ENCODE results near the gene MTX3. TPM values are rescaled to one million over a fixed set of nuclear protein-coding genes. Genes with fewer than 3 reads are reported as not detected.

MTX3 gene
- polyA plus RNA-seq, 1 experiment: 15.2 TPM

DNA sequence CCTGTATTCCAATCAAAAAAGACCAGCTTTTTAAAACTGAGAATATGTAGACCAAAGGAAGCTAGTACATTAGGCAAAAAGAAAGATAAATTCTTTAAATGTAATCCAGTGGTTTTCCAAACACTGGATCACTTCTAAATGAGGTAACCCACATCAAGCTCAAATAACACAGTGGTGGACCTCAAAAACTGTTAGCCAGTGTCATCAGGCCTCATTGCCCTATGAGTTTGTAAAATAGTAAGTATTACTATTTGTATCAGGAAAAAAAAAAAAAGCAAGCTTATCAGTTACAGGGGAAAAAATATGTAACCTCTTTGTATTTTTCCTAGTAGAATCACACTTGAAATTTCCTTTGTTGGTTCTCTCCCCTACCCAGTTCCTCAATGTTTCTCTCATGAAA, 6.7 kb downstream of the MTX3 start:
- no peaks in the 10 kb centered on the region for H3K9me3 ChIP-seq (ENCODE audit: control insufficient read depth, insufficient read depth, low read length)
- no peak overlapping the region for H3K4me3 ChIP-seq (ENCODE audit: low read depth, low read length)
- ChIA-PET POLR2A (no interaction called here), CTCF (interaction anchor here (1.2 kb wide), 1 partner anchor 9 kb away, joined by 3 read pairs; no protein-coding TSS in a partner anchor)
- H3K27ac ChIP-seq (ENCODE audit: low read depth, low read length): no peak overlapping the region
- DNase-seq (ENCODE audit: low read depth, low spot score): no peak
- H3K27me3 ChIP-seq (ENCODE audit: control insufficient read depth, insufficient read depth, low read length): no peaks in the 10 kb centered on the region
- TF ChIP-seq, protein P1, sequence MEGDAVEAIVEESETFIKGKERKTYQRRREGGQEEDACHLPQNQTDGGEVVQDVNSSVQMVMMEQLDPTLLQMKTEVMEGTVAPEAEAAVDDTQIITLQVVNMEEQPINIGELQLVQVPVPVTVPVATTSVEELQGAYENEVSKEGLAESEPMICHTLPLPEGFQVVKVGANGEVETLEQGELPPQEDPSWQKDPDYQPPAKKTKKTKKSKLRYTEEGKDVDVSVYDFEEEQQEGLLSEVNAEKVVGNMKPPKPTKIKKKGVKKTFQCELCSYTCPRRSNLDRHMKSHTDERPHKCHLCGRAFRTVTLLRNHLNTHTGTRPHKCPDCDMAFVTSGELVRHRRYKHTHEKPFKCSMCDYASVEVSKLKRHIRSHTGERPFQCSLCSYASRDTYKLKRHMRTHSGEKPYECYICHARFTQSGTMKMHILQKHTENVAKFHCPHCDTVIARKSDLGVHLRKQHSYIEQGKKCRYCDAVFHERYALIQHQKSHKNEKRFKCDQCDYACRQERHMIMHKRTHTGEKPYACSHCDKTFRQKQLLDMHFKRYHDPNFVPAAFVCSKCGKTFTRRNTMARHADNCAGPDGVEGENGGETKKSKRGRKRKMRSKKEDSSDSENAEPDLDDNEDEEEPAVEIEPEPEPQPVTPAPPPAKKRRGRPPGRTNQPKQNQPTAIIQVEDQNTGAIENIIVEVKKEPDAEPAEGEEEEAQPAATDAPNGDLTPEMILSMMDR (IDR thresholded peaks at IDR 0.05; ENCODE audit: low read depth, low read length): no peak

DNA sequence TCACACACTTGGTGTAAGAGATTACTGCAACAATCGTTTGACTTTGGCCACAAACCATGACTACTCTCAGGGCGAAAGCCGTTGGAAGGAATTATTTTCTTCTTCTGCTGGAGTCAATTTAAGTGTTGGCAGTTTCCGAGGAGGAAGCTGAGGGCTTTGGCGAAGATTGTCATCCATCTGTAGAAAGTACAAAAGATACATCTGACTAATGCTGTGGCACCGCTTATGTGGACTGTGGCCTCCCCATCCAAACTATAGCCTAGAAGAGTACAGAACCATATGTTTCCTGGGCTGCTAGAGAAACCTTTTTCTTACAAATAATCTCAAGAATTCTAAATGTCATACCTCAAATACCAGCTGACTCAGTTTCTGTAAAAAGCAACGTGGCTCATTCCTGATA, 7.4 kb downstream of the MTX3 start:
- H3K9me3 ChIP-seq (ENCODE audit: control insufficient read depth, insufficient read depth, low read length): no peaks in the 10 kb centered on the region
- H3K27ac ChIP-seq (ENCODE audit: low read depth, low read length): no peak overlapping the region
- ChIA-PET POLR2A (no interaction called here), CTCF (interaction anchor here (1.4 kb wide), 1 partner anchor 108 kb away, joined by 3 read pairs; no protein-coding TSS in a partner anchor)
- DNase-seq (ENCODE audit: low read depth, low spot score): no peak
- TF ChIP-seq, protein P1 (IDR thresholded peaks at IDR 0.05; ENCODE audit: low read depth, low read length): no peak
- H3K27me3 ChIP-seq (ENCODE audit: control insufficient read depth, insufficient read depth, low read length): no peaks in the 10 kb centered on the region
- H3K4me3 ChIP-seq (ENCODE audit: low read depth, low read length): no peak overlapping the region

DNA sequence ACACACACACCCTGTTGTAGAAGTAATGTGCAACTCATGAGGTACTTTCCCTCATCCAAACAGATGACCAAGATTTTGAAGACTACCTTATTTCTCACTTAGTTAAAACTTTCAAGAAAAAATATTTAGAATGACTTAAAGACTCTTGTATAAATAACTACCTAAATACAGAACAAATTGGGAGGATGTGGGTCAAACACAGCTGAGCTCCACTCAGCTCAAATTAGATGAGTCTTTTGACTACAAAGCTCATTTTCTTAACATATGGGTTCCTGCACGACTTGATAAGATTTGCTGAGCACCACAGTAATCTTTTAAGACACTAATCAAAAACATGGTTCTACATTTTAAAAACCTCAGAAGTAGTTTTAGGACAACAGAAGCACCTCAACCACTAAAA, 8.9 kb downstream of the MTX3 start:
- TF ChIP-seq, protein P1 (IDR thresholded peaks at IDR 0.05; ENCODE audit: low read depth, low read length): no peak
- Histone ChIP-seq H3K4me3 (ENCODE audit: low read depth, low read length) (no peak overlapping the region), H3K27ac (ENCODE audit: low read depth, low read length) (no peak overlapping the region), H3K27me3 (ENCODE audit: control insufficient read depth, insufficient read depth, low read length) (no peaks in the 10 kb centered on the region), H3K9me3 (ENCODE audit: control insufficient read depth, insufficient read depth, low read length) (no peaks in the 10 kb centered on the region)
- ChIA-PET CTCF (no interaction called here), POLR2A (no interaction called here)
- no peak for DNase-seq (ENCODE audit: low read depth, low spot score)

DNA sequence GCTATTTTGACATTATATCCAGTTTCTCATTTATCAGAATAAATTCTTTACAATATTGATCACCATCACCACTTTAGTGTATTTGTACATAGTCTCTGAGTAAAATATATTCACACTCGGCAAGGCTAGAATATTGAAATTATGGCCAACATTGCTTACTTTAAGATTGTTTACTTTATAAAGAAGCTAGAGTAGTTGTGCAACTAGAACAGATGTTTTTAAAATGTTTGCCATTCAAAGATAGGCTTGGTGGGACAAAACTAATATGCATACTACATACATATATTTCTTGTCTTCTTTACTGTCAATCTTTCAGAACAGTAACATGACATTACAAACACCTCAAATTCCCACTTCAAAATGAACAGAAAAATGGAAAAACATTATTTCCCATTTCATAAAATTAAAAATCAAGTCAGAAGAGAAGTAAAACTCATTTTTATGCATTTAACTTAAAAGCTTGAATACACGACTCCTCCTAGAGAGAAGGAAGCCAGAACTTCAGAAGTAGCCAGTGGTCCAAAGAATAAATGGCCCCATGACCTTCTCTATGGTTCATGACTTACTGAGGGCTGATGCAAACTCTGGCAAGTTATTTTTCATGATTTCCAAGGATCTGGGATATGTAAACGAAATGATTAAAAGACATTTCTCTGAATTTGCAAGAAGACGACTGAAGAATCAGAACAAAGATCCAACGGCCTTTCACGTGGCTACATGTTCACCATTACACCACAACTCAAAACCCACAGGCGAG, 14.1 kb downstream of the MTX3 start:
- ChIA-PET POLR2A (no interaction called here), CTCF (interaction anchor here (1.5 to 2.4 kb wide), 2 partner anchors 14 to 106 kb away, joined by 4 to 8 read pairs; partner anchors contain the start of gene MTX3)
- TF ChIP-seq, protein P1 (IDR thresholded peaks at IDR 0.05; ENCODE audit: low read depth, low read length): no peak
- Histone ChIP-seq H3K9me3 (ENCODE audit: control insufficient read depth, insufficient read depth, low read length) (no peaks in the 10 kb centered on the region), H3K27ac (ENCODE audit: low read depth, low read length) (no peak overlapping the region), H3K27me3 (ENCODE audit: control insufficient read depth, insufficient read depth, low read length) (no peaks in the 10 kb centered on the region), H3K4me3 (ENCODE audit: low read depth, low read length) (no peak overlapping the region)
- DNase-seq (ENCODE audit: low read depth, low spot score): no peak

GRCh38 chr5:79975422-79975821, 15.6 kb downstream of the MTX3 start:
- CTCF ChIA-PET: interaction anchor here (0.5 to 1.3 kb wide), 3 partner anchors 9 to 466 kb away, joined by 3 to 7 read pairs (median 3); no protein-coding TSS in a partner anchor

More at GRCh38 chr5:79975422-79975821, 15.6 kb downstream of the MTX3 start:
- Histone ChIP-seq H3K4me3 (ENCODE audit: low read depth, low read length) (no peak overlapping the region), H3K27ac (ENCODE audit: low read depth, low read length) (no peak overlapping the region), H3K9me3 (ENCODE audit: control insufficient read depth, insufficient read depth, low read length) (no peaks in the 10 kb centered on the region), H3K27me3 (ENCODE audit: control insufficient read depth, insufficient read depth, low read length) (no peaks in the 10 kb centered on the region)
- TF ChIP-seq, protein P1 (IDR thresholded peaks at IDR 0.05; ENCODE audit: low read depth, low read length): no peak
- POLR2A ChIA-PET: no interaction called here
- DNase-seq (ENCODE audit: low read depth, low spot score): no peak
